Activated naive CD4-positive, alpha-beta T cell treated with Interleukin-2 at 50 U/mL for 16 hours (primary cell): ENCODE data around the gene FOSL2.

Experiments used
- DNase-seq: peaks from one replicate; pipeline ENCODE4 v3.0.0-alpha.2; 2020

FOSL2 gene

GRCh38 chr2:28413899-28414295 lies 21.2 kb downstream of the FOSL2 start:
- no peak for DNase-seq

GRCh38 chr2:28414583-28414982 lies 21.9 kb downstream of the FOSL2 start:
- DNase-seq: no peak

DNA sequence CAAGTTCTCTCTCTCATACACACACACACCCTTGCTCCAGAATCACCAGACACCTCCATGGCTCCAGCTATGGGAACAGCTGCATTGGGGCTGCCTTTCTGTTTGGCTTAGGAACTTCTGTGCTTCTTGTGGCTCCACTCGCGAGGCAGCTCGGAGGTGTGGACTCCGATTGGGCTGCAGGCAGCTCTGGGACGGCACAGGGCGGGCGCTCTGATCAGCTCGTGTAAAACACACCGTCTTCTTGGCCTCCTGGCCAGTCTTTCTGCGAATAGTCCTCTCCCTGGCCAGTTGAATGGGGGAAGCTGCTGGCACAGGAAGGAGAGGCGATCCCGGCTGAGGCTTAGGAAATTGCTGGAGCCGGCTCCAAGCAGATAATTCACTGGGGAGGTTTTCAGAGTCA lies 22.4 kb downstream of the FOSL2 start:
- no peak for DNase-seq

DNA sequence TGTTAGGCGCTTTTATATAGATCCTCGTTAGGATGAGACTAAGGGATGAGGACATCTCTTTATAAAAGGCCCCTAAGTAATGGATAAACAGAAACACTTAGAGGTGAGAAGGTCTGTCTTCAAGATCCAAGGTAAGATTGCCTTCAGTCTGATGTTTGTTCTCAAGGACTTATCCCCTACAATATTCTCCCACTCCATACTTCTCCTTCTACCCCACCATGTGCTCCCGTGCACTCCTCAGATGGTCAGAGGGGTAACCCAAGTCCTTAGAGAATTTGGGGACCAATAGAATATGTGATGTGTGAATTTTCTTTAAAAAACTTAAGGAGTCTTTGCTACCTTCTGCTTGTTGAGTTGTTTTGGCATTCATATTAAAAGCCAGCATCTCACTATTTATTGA lies 23.1 kb downstream of the FOSL2 start:
- no peak for DNase-seq

- no peak for DNase-seq
Measured at GRCh38 chr2:28419003-28419402, 26.3 kb downstream of the FOSL2 start.

DNA sequence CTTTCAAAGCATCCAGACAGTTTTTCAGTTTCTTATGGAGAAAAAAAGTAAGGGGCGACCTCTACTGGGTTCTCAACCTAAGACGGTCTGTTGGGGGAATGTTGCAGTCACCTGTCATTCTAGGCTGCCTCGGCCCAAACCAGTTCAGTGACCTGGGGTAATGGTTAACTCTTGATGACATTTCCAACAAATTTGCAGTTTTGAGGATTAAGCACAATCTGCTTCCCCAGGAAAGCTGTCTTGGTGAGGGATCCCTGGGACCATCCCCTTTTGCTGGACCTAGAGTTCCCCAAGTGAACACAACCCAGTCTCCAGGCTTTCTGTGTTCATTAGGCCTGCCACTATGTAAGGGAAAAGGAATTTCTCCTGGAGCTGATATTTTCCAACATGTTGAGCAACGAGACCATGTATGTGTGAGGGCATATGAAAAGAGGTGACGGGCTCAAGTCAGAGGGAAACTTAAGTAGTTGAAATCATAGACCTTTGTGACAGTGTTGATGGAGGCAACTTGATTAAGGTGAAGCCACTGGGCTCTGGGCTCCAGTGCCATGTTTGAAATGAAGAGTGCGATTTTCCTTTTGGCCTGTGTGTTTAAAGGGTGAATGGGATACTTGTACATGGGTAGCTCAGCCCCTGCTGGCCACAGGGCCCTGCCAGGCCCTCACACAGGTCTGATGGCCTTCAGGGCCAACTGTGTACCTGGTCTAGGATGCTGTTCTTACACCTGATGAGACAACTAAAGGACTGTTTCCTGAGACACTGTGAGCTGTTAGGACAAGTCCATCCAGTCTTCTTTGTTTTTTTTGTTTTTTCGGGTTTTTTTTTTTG lies 27.0 kb downstream of the FOSL2 start:
- DNase-seq: no peak

GRCh38 chr2:28420722-28421121 lies 28.1 kb downstream of the FOSL2 start:
- no peak for DNase-seq

GRCh38 chr2:28422908-28423741 lies 30.5 kb downstream of the FOSL2 start:
- DNase-seq: no peak

- no peak for DNase-seq
Measured at GRCh38 chr2:28423856-28424605, 31.4 kb downstream of the FOSL2 start.

DNA sequence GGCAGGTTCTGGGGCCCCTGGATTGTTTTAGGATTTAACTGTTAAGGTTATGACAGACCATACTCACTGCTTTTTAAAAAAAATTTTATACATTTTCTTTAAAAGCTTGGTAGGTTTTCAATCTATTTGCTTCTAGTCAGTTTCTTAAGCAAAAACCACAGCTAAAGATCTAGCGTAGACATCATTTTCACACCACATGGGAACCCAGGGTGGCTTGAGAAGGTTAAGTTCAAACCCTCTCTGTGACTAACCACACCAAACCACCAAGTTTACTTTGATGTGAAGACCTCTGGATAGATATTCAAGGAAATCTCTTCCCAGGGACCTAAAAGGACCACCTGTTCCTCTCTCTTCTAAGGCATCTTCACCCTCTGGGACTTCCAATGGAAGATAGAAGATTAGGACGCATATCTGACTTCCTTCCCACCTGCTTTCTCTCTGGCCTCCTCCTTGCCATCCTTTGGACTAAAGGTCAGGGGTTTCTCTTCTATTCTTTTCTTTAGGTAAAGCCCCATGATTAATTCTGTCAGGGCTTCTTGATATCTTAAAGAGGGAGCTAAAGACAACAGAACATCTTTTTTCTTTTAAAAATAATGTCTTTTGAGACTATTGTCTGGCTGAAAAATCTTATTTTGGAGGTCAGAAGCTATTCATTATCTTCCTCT lies 32.3 kb downstream of the FOSL2 start:
- no peak for DNase-seq

DNA sequence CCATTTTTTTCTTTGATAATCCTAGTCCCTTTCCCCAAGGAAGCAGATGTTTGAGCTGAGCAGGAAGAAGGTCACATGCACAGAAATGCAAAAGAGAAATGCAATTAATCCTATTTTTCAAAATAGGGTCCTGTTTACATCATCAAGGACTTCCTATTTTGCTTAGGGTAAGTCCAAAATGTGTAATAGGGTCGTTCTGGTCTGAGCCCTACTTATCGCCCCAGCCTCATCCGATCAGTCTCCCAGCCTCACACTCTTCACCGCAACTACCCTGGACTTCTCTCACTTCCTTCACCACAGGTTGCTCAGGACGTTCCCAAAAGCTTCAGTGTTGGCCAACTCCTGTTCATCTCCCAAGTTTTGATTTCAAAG lies 32.8 kb downstream of the FOSL2 start:
- DNase-seq: no peak

DNA sequence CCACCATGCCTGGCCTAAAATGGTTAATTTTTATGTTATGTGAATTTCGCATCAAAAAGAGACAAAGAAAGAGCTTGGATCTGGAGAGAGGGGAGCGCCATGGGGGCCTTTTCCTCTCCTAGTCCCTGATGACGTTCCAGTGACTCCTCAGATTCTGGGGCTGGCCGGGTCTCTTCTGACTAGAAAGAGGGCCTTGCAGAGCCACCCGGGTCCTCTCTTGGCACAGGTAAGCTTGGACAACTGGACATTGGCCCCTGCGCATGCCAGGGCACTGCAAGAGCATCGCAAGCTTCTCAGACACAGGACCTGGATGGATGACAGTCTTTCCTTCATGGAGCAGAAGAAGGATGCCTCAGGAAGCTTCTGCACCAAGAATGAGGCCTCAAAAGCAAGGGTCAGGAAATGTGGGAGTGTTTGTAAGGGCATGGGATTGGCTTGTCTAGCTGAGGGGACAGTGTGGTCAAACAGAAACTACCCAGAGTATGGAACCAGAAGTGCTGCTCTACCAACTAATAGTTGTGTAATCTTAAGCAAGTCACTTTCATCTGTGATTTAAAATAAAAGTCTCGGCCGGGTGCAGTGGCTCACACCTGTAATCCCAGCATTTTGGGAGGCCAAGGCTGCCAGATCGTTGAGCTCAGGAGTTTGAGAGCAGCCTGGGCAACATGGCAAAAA lies 35.2 kb downstream of the FOSL2 start:
- no peak for DNase-seq

DNA sequence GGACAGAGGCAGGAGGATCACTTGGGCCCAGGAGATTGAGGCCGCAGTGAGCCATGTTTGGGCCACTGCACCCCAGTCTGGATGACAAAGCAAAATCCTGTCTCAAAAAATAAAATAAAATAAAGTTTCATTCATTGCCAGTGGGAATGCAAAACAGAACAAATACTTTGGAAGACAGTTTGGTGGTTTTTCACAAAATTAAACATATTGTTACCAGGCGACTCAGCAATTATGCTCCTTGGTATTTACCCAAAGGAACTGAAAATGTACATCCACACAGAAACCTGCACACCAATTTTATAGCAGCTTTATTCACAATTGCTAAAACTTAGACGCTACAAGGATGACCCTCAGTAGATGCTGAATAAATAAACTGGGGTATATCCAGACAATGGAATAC lies 35.8 kb downstream of the FOSL2 start:
- DNase-seq: no peak

DNA sequence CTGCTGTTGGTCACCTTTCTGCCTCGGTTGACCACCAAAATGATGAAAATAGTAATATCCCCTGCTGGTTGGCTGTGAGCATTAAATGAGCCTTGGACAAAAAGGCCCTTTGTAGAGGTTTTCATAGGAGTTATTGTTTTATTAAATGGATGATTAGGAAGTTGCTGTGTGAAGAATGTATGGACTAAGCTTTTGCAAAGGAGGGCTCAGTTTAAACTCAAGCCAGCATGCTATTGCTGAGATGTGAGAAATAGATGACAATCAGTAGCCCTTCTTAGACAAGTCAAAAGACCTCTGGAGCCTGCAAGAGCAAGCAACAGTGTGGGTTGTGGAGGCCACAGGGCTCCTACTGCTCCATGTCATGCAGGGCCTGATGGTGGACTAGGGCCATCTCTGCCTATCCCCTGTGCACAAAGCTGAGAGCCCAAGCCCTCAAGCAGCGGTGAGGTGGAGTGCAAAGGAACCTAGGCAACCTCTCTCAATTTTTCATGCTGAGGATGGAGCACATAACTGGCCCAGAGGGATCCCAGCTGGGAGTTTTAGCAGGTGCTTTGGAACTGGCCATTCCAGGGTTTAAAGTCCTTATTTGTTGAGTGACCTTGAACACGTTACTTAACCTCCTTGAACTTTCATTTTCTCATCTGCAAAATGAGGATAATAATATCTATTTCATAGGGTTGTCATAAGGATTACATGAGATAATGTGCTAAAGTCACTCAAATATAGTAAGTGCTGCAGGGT lies 37.1 kb downstream of the FOSL2 start:
- no peak for DNase-seq

DNA sequence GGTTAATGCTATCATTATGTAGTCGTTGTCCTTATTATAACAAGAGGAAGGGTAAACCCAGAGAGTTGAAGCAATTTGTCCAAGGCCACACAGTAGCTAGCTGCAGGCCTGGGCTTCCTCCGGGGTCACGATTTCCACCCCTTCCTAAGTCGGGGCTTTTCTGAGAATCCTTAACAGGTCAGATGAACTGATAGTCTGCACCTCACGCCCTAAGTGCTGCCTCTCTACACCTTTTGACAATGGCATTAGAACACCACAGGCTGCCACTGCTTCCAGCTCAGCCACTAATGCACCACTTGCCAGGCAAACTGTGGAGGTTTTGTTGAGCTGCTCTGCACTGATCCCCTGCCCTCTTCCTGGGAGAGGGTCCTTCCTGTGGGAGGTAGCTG lies 37.7 kb downstream of the FOSL2 start:
- DNase-seq: no peak

GRCh38 chr2:28430788-28431418 lies 38.2 kb downstream of the FOSL2 start:
- no peak for DNase-seq

DNA sequence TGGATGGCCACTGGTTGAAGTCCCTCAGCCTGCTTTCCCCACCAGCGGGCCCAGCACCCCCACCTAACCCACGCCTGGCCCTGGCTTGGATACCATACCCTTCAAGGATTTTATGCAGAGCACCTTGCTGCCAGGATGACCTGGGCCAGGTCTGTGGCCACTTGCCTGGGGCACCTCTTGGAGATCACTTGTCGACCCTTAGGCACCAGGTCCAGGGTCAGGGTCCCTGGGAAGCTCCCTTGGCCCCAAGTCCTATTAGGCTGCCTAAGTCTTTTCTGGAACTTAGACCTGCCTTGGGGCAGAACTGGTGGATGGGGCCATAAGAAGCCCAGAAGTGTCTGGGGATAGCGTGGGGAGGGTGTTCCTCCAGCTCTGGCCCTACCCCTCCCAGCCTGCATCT lies 39.1 kb downstream of the FOSL2 start:
- DNase-seq: no peak

GRCh38 chr2:28432362-28432761 lies 39.7 kb downstream of the FOSL2 start:
- no peak for DNase-seq

GRCh38 chr2:28433215-28433614 lies 40.6 kb downstream of the FOSL2 start:
- DNase-seq: no peak

GRCh38 chr2:28433935-28434599 lies 41.4 kb downstream of the FOSL2 start:
- no peak for DNase-seq

DNA sequence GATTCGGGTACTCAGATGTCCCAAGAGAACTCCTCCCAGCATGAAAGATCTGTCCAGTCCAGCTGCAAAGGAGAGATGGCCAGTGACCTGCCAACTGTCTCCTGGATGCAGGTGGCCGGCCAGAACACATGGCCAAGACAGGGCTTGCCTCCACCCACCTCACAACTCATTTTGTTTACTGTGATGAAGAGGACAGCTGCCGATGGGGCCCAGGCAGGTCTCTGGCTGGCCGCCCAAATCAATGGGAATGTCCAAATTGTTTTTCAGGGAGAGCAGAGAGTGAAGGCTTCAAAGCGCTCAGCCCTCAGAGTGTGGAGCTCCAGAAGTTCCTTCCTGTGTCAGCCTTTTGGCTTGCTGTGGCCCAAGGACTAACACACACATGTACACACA lies 41.9 kb downstream of the FOSL2 start:
- DNase-seq: no peak
